ENCODE data around the gene KCNQ4. TPM values are rescaled to one million over a fixed set of nuclear protein-coding genes. Genes with fewer than 3 reads are reported as not detected.

KCNQ4 gene
- total RNA-seq, 1 experiment from 2014 or later, result 0.05 TPM

- 0 out of 2 replicates have a peak, but pooled peaks cover 3% of the 10 kb centered on the region for H3K4me1 ChIP-seq (replicated peaks)
- H3K36me3 ChIP-seq, result no peaks in the 10 kb centered on the region
- H3K4me3 ChIP-seq, result no peak overlapping the region
- H3K27me3 ChIP-seq (replicated peaks), result peaks cover 12% of the 10 kb centered on the region
- H3K9me3 ChIP-seq (replicated peaks), result no peaks in the 10 kb centered on the region
- H3K27ac ChIP-seq, result no peak overlapping the region
- DNase-seq (ENCODE audit: low read depth in 1 of 2, low spot score in 2 of 2), result no peak
Observed at GRCh38 chr1:40788561-40789341, 5.2 kb downstream of the KCNQ4 start.

- H3K27me3 ChIP-seq (replicated peaks), result peaks cover 14% of the 10 kb centered on the region
- 0 out of 2 replicates have a peak, but pooled peaks cover under 1% of the 10 kb centered on the region for H3K4me1 ChIP-seq (replicated peaks)
- H3K36me3 ChIP-seq, result no peaks in the 10 kb centered on the region
- no peak overlapping the region for H3K27ac ChIP-seq
- no peak for DNase-seq (ENCODE audit: low read depth in 1 of 2, low spot score in 2 of 2)
- no peaks in the 10 kb centered on the region for H3K9me3 ChIP-seq (replicated peaks)
- H3K4me3 ChIP-seq, result no peak overlapping the region
Observed at GRCh38 chr1:40789342-40789598, 5.7 kb downstream of the KCNQ4 start.

DNA sequence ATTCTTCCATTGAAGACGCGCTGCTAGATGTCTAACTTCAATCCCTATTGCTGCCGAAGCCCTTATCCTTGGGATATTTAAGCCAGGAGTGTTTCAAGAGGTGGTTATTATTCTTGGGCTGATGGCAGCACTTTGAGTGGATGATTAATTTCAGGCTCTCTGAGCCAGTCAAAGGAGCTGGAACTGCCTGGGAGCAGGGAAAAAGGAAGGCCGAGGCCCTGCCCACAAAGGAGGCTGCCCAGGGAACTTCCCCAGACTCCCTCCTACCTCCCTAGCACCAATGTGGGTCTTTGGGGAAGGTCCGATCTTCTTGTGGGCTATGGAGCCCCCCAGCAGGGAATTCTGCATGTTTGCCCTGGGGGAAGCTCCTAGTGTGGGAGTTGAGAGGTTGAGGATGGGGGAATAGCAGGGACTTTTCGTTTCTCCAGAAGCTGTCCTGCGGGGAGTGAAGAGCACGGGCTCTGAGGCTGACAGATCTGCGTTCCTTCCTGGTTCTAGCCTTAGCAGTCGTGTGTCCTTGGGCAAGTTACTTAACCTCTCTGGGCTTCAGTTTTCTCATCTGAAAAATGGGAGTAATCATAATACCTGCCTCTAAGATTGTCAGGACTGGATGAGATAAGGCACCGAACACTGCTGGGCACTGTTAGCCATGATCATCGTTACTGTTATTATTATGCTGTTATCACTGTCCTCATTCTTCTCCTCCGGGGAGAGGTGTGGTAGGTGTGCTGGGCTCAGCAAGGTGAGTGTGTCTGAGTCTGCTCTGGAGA is 6.3 kb downstream of the KCNQ4 start:
- DNase-seq (ENCODE audit: low read depth in 1 of 2, low spot score in 2 of 2), result no peak
- no peak overlapping the region for H3K27ac ChIP-seq
- H3K9me3 ChIP-seq (replicated peaks), result no peaks in the 10 kb centered on the region
- H3K36me3 ChIP-seq, result no peaks in the 10 kb centered on the region
- no peak overlapping the region for H3K4me3 ChIP-seq
- H3K4me1 ChIP-seq (replicated peaks), result no peaks in the 10 kb centered on the region
- peaks cover 9% of the 10 kb centered on the region; the same call in 1 of the 2 replicates for H3K27me3 ChIP-seq (replicated peaks)

DNA sequence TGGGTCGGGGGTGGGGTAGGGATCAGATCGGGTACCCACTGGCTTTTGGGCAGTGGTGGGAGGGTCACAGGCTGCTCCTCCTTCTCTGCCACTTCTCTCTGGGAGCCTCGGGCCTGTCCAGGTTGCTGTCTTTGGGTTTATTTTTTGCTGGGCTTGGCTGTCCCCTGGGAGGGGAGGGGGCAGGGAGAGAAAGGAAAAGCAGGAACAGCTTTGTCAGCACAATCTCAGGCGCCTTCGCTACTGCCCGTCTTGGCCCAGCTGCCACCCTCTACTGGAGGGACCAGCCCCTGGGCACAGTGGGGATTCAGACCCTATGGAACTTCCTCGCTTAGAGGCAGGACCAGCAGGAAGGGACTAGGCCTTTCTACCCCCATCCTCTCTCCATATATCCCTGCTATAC is 8.4 kb downstream of the KCNQ4 start:
- Histone ChIP-seq H3K4me1 (replicated peaks) (no peaks in the 10 kb centered on the region), H3K27me3 (replicated peaks) (peaks cover 8% of the 10 kb centered on the region; the same call in 1 of the 2 replicates), H3K4me3 (no peak overlapping the region), H3K9me3 (replicated peaks) (no peaks in the 10 kb centered on the region), H3K36me3 (no peaks in the 10 kb centered on the region), H3K27ac (no peak overlapping the region)
- no peak for DNase-seq (ENCODE audit: low read depth in 1 of 2, low spot score in 2 of 2)

GRCh38 chr1:40793617-40794016 is 10.0 kb downstream of the KCNQ4 start:
- no peak for DNase-seq (ENCODE audit: low read depth in 1 of 2, low spot score in 2 of 2)
- Histone ChIP-seq H3K9me3 (replicated peaks) (no peaks in the 10 kb centered on the region), H3K27ac (no peak overlapping the region), H3K4me1 (replicated peaks) (no peaks in the 10 kb centered on the region), H3K4me3 (no peak overlapping the region), H3K27me3 (replicated peaks) (peaks cover 8% of the 10 kb centered on the region; the same call in 1 of the 2 replicates), H3K36me3 (no peaks in the 10 kb centered on the region)

DNA sequence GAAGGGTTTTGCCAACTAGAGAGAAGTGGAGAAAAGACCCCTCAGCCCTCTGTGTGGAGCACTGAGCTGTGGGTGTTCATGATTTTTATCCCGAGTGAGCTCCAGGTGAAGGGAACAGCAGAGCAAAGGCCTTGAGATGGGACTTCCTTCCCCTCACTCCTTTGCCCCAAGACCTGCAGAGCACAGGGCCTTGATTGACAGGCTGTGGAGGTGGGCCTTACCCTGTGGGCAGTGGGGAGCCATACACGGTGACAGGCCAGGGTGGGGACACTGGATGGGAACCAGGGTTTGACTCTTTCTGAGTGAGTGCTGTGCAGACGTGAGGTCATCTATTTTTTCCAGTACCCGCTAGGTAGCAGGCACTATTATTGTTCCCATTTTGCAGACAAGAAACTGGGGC is 10.5 kb downstream of the KCNQ4 start:
- no peak overlapping the region for H3K27ac ChIP-seq
- no peak for DNase-seq (ENCODE audit: low read depth in 1 of 2, low spot score in 2 of 2)
- H3K4me3 ChIP-seq, result no peak overlapping the region
- H3K36me3 ChIP-seq, result no peaks in the 10 kb centered on the region
- H3K27me3 ChIP-seq (replicated peaks), result peaks cover 8% of the 10 kb centered on the region; the same call in 1 of the 2 replicates
- H3K4me1 ChIP-seq (replicated peaks), result no peaks in the 10 kb centered on the region
- no peaks in the 10 kb centered on the region for H3K9me3 ChIP-seq (replicated peaks)

DNA sequence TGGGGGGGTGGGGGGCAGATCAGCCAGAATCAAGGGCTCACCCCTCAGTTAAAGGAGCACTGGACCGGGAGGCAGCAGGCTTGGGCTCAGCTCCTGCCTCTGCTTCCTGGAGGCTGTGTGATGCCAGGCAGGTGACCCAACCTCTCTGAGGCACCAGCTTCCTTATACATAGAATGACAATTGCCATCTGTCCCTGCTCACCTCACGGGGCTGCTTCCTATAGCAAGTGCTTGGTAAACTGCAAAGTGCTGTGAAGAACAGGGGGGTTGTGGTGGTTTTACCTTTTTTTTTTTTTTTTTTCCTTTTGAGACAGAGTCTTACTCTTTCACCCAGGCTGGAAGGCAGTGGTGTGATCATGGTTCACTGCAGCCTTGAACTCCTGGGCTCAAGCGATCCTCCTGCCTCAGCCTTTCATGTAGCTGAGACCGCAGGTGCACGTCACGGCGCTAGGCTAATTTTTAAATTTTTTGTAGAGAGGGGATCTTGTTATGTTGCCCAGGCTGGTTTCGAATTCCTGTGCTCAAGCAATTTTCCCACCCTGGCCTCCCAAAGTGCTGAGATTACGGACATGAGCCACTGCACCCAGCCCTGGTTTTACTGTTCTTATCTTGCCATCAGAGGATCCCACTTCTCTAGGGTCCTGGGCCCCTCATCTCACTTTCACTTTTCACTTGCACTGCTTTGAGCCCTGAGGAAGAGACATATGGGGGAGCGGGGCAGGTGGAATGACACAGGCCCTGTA is 11.6 kb downstream of the KCNQ4 start:
- Histone ChIP-seq H3K27ac (no peak overlapping the region), H3K36me3 (no peaks in the 10 kb centered on the region), H3K9me3 (replicated peaks) (no peaks in the 10 kb centered on the region), H3K4me1 (replicated peaks) (no peaks in the 10 kb centered on the region), H3K27me3 (replicated peaks) (peaks cover 8% of the 10 kb centered on the region; the same call in 1 of the 2 replicates), H3K4me3 (no peak overlapping the region)
- DNase-seq (ENCODE audit: low read depth in 1 of 2, low spot score in 2 of 2), result no peak

GRCh38 chr1:40795811-40796586 is 12.4 kb downstream of the KCNQ4 start:
- no peaks in the 10 kb centered on the region for H3K9me3 ChIP-seq (replicated peaks)
- H3K36me3 ChIP-seq, result no peaks in the 10 kb centered on the region
- H3K4me1 ChIP-seq (replicated peaks), result no peaks in the 10 kb centered on the region
- H3K4me3 ChIP-seq, result no peak overlapping the region
- no peak overlapping the region for H3K27ac ChIP-seq
- no peak for DNase-seq (ENCODE audit: low read depth in 1 of 2, low spot score in 2 of 2)
- H3K27me3 ChIP-seq (replicated peaks), result peaks cover 8% of the 10 kb centered on the region; the same call in 1 of the 2 replicates

DNA sequence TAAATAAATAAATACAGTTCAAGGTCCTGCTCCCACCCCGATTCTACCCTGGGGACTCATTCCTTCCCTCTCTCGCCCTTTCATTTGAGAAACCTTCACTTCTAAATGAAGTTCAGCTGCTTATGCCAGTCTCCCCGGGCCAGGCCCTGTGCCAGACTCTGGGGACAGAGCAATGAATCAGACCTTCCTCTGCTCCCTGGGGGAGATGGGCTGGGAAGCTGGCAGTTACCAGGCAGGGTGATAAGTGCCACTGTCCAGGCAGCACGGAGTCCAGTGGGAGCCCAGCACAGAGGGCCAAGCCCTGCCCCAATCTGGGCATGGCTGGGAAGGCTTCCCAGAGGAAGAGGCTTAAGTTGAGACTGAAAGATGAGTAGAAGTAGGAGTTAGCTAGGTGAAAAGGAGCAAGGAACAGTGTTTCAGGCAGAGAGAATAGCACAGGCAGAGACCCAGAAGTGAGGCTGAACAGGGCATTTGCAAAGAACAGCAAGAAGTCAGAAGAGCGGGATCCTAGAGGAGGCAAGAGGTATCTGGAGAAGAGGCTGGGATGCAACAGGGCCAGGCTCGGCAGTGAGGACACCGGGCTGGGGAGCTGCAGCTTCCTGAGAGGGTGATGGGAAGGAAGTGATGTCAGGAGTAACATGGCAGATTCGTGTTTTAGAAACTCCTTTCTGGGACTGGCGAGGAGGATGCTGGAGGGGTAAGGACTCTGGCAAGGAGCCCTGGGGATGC is 13.5 kb downstream of the KCNQ4 start:
- no peak overlapping the region for H3K4me3 ChIP-seq
- H3K9me3 ChIP-seq (replicated peaks), result no peaks in the 10 kb centered on the region
- no peaks in the 10 kb centered on the region for H3K36me3 ChIP-seq
- peaks cover 4% of the 10 kb centered on the region; the same call in 1 of the 2 replicates for H3K27me3 ChIP-seq (replicated peaks)
- peaks cover 7% of the 10 kb centered on the region for H3K4me1 ChIP-seq (replicated peaks)
- DNase-seq (ENCODE audit: low read depth in 1 of 2, low spot score in 2 of 2), result no peak
- no peak overlapping the region for H3K27ac ChIP-seq

DNA sequence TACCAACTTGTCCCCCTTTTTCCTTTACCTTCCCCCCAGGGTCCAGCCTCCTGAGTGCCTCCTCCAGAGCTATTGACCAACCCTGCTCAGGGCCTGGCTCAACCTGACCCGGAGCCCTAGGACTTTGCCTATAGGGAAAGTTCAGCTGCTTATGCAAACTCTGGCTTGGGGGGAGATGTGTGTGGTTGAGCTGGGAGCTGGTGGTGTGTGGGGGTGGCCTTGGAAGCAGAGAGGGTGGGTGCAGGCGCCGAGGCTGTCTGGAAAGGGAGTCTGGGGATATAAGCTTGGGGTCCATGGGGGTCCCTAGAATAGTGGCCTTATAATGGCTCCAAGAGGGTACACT is 14.1 kb downstream of the KCNQ4 start:
- H3K4me3 ChIP-seq, result no peak overlapping the region
- no peak overlapping the region for H3K27ac ChIP-seq
- no peaks in the 10 kb centered on the region for H3K9me3 ChIP-seq (replicated peaks)
- H3K27me3 ChIP-seq (replicated peaks), result peaks cover 4% of the 10 kb centered on the region; the same call in 1 of the 2 replicates
- peaks cover 8% of the 10 kb centered on the region for H3K4me1 ChIP-seq (replicated peaks)
- H3K36me3 ChIP-seq, result no peaks in the 10 kb centered on the region
- no peak for DNase-seq (ENCODE audit: low read depth in 1 of 2, low spot score in 2 of 2)

- Histone ChIP-seq H3K27me3 (replicated peaks) (peaks cover 4% of the 10 kb centered on the region; the same call in 1 of the 2 replicates), H3K4me3 (no peak overlapping the region), H3K36me3 (no peaks in the 10 kb centered on the region), H3K4me1 (replicated peaks) (peaks cover 8% of the 10 kb centered on the region), H3K27ac (no peak overlapping the region), H3K9me3 (replicated peaks) (no peaks in the 10 kb centered on the region)
- no peak for DNase-seq (ENCODE audit: low read depth in 1 of 2, low spot score in 2 of 2)
Observed at GRCh38 chr1:40798366-40799281, 15.0 kb downstream of the KCNQ4 start.

- peaks cover 8% of the 10 kb centered on the region for H3K4me1 ChIP-seq (replicated peaks)
- DNase-seq (ENCODE audit: low read depth in 1 of 2, low spot score in 2 of 2), result no peak
- H3K27ac ChIP-seq, result no peak overlapping the region
- H3K4me3 ChIP-seq, result no peak overlapping the region
- no peaks in the 10 kb centered on the region for H3K36me3 ChIP-seq
- no peaks in the 10 kb centered on the region for H3K9me3 ChIP-seq (replicated peaks)
- H3K27me3 ChIP-seq (replicated peaks), result no peaks in the 10 kb centered on the region
Observed at GRCh38 chr1:40799351-40799867, 15.8 kb downstream of the KCNQ4 start.
